NCI-H82 (cell line): ENCODE data around the gene GATA2.

Experiments
- DNase-seq: peaks from one replicate; lab custom pipeline; 2025; lab: John Stamatoyannopoulos, UW

GATA2 gene

GRCh38 chr3:128455786-128456748 is 36.9 kb downstream of the GATA2 start:
- DNase-seq: no peak

GRCh38 chr3:128455116-128455515 is 37.9 kb downstream of the GATA2 start:
- no peak for DNase-seq

GRCh38 chr3:128454310-128454618 is 38.7 kb downstream of the GATA2 start:
- DNase-seq: no peak

GRCh38 chr3:128453501-128454309 is 39.3 kb downstream of the GATA2 start:
- DNase-seq: no peak

GRCh38 chr3:128452678-128453275 is 40.2 kb downstream of the GATA2 start:
- DNase-seq: no peak

GRCh38 chr3:128452120-128452519 is 40.9 kb downstream of the GATA2 start:
- DNase-seq: no peak

GRCh38 chr3:128449111-128449638 is 43.8 kb downstream of the GATA2 start:
- no peak for DNase-seq

GRCh38 chr3:128448491-128448890 is 44.5 kb downstream of the GATA2 start:
- no peak for DNase-seq

- DNase-seq: no peak
Measured at GRCh38 chr3:128447561-128448013, 45.4 kb downstream of the GATA2 start.

GRCh38 chr3:128446821-128447220 is 46.2 kb downstream of the GATA2 start:
- DNase-seq: no peak

- DNase-seq: no peak
Measured at GRCh38 chr3:128445357-128445756, 47.6 kb downstream of the GATA2 start.

- no peak for DNase-seq
Measured at GRCh38 chr3:128443771-128444170, 49.2 kb downstream of the GATA2 start.

GRCh38 chr3:128442949-128443348 is 50.1 kb downstream of the GATA2 start:
- DNase-seq: no peak

- DNase-seq: no peak
Measured at GRCh38 chr3:128442070-128442469, 50.9 kb downstream of the GATA2 start.

GRCh38 chr3:128439226-128439625 is 53.8 kb downstream of the GATA2 start:
- no peak for DNase-seq

- DNase-seq: peak; percentile 59
Measured at GRCh38 chr3:128438488-128439072, 54.4 kb downstream of the GATA2 start.

GRCh38 chr3:128436214-128436613 is 56.8 kb downstream of the GATA2 start:
- DNase-seq: no peak

GRCh38 chr3:128435561-128435960 is 57.4 kb downstream of the GATA2 start:
- DNase-seq: no peak

- DNase-seq: no peak
Measured at GRCh38 chr3:128435058-128435457, 57.9 kb downstream of the GATA2 start.

- DNase-seq: no peak
Measured at GRCh38 chr3:128434524-128434923, 58.5 kb downstream of the GATA2 start.

- DNase-seq: no peak
Measured at GRCh38 chr3:128433837-128434165, 59.2 kb downstream of the GATA2 start.
